Anterior cingulate cortex (tissue), 58 donors: ENCODE data around the gene INTS7.
"Not testable (repeated sequence)": the region's sequence is repeated elsewhere in the genome, so short reads cannot be mapped to it uniquely, and the experiment has no call there.

Source experiments
- DNase-seq, 58 donors: peaks; one replicate each; lab custom pipeline; 2025; lab: John Stamatoyannopoulos, UW

The INTS7 gene

DNA sequence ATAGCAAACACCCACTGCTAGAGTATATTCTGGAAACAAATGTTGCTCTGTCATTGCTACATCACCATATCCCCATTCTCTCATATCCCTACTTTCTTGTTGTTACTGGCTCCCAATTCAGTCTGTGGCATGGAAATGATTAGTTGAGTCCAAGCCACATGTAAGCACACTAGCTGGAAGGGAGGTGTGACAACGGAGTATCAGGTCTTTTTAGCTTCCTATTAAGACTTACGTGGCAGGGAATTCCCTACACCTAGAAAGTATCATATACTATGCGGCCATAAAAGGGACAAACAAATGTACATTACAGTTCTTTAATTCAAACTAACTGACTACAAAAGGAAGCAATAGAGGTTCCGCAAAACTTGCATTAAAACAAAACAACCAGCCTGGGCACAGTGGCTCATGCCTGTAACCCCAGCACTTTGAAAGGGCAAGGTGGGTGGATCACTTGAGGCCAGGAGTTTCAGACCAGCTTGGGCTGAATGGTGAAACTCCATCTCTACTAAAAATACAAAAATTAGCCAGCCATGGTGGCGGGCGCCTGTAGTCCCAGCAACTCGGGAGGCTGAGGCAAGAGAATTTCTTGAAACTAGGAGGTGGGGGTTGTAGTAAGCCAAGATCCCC lies 48.6 kb downstream of the INTS7 start:
- DNase-seq, result no peak

DNA sequence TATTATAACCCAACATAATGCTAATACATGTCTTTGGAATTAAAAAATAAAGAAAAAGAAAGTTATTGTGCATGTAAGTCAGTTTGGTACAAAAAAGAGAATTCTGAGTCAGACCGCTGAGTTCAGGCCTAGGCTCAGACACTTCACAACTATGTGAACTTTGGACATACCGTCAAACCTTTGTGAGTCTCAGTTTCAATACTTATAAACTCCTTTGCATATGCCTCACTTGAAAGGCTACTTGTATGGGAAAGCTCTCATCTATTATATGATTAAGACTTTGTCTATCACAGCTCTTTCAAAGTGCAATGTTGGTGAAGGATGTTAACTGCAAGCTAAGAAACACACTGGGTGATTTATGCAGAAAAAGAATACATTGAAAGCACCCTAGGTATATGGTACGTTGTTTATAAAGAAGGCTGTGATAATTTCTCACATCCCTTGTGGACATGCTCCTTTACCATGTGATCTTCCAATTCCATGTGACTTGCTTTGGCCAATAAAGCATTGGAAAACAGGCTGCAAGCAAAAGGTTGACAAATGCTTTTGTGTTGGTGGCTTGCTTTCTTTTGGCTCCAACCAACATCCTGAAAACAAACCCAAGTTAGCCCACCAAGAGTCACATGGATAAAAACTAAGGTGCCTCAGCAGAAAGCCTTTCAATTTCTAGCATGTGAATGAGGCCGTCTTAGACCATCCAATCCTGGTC lies 49.6 kb downstream of the INTS7 start:
- DNase-seq, result no peak

- no peak for DNase-seq
These were observed 56.8 kb downstream of the INTS7 start for GRCh38 chr1:211978596-211978995.

DNA sequence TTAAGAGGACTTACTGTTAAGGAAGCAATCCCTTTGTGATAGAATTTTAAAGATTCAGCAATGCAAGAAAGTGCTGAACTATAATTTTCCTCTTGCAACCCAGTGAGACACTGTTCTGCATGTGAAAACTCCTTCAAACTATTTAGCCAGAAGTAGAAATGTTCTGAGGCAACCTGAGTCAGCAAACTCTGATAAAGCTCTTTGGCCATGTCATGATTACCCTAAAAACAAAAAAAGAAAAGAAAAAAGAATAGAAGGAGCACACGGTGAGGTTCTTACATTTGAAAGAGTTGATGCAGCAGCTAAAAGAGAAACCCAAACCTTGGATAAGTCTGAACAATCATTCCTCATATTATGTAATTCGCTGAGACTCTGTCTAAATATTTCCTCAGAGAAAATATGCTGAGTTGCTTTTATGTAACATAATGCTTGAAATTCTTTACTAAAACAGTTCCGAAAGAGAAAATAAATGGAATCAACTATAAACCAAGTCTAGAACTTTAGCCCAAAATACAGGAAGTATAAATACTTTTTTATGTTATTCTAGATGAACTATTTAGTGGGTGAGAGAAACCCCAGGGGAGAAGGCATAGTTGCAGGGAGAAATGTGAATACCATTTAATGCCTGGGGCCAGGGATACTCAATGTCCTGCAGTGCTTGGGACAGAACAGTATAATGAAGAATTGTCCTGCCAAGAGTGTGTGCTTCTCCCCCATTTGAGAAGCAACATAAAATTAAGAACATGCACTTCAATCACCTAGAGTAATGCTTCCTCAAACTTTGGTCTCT lies 60.0 kb downstream of the INTS7 start:
- DNase-seq, result no peak

- DNase-seq, result no peak
These were observed 61.8 kb downstream of the INTS7 start for GRCh38 chr1:211973541-211973940.

DNA sequence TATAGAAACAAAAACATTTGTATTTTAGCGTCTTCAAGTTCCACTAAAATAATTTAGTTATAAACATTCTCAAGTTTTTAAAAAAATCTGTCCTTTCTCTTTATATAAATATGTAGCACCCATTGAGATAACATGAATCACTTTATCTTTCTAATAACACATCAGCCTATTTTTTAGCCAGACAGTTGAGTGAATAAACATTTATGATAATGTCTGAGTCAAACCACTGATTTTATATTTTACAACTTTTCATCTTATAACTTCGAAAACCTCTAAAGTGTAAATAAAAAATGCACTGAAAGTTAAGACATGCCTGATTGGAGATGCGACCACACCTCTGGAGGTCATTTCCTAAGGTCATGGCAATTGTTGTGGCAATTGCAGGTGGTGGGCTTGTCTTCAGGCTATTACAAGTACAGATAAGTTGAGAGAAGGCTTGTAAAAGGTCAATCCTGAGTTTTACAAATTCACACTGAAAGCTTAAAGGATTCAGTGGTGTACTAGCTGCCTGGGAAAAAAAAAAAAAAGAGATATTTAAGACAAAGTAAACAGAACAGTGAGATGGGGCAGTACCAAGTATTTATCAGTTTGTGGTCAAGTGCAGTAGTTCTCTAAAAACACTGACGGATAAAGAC lies 67.0 kb downstream of the INTS7 start:
- DNase-seq, result no peak

- no peak for DNase-seq
These were observed 67.7 kb downstream of the INTS7 start for GRCh38 chr1:211967704-211968103.

GRCh38 chr1:211965108-211965805 lies 70.1 kb downstream of the INTS7 start:
- DNase-seq, result no peak

DNA sequence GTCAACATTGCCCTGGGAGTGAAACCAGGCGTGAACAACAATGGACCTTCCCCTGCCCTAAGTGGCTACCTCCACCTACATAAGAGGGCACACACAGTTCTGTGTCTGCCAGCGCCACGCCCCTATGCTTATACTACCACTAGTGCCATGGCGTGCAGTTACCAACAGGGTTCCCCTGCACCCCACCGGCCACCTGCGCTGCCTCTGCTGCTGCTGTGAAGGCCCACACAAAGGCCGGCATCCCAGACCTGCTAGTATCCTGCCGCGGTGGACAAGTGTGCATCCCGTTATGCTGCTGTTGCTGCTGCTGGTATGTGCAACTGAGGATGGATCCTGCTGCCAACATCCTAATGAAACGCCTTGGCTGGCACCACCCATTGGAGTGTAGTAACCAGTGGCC lies 75.7 kb downstream of the INTS7 start:
- no peak for DNase-seq

DNA sequence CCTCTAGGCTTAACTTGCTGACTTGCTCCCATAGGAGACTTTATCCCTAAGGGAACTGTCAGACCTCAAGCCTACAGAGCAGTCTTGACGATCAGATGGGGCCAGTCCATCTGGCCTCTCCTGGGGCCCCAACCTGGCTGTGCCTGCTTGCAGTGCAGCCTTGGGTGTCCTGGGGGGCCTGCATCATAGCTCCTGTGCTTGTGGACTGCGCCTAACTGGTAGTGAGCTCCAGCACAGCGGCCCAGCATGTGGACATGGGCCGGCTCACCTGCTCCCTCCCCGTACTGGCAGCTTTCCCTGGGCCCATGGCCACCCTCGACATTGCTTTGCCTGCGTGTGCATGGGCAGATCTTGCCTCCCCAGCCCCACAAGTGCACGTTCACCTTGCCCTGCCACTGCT lies 76.1 kb downstream of the INTS7 start:
- DNase-seq, result no peak

- DNase-seq, result not testable (repeated sequence)
These were observed 81.3 kb downstream of the INTS7 start for GRCh38 chr1:211954028-211954427.

- not testable (repeated sequence) for DNase-seq
These were observed 81.8 kb downstream of the INTS7 start for GRCh38 chr1:211953543-211953942.

GRCh38 chr1:211952299-211952698 lies 83.1 kb downstream of the INTS7 start:
- DNase-seq, result no peak

DNA sequence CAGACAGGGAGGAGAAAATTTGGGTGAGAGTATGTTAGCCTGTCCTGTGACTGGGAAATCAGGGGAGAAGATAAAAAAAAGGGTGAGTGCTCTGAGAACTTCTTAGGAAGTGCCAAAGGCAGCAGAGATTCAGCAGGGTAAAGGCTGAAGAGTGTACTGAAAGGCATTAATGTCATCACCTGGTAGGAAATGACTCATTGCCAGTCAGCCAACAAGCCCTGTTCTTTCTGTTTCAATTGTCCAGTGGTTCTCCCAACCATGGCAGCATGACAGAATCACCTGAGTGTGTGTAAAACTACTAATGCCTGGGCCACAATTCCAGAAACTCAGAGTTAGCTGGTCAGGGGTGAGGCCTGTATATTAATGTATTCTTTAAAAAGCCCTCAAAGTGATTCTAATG lies 83.5 kb downstream of the INTS7 start:
- DNase-seq, result no peak

GRCh38 chr1:211948377-211948776 lies 87.0 kb downstream of the INTS7 start:
- no peak for DNase-seq

DNA sequence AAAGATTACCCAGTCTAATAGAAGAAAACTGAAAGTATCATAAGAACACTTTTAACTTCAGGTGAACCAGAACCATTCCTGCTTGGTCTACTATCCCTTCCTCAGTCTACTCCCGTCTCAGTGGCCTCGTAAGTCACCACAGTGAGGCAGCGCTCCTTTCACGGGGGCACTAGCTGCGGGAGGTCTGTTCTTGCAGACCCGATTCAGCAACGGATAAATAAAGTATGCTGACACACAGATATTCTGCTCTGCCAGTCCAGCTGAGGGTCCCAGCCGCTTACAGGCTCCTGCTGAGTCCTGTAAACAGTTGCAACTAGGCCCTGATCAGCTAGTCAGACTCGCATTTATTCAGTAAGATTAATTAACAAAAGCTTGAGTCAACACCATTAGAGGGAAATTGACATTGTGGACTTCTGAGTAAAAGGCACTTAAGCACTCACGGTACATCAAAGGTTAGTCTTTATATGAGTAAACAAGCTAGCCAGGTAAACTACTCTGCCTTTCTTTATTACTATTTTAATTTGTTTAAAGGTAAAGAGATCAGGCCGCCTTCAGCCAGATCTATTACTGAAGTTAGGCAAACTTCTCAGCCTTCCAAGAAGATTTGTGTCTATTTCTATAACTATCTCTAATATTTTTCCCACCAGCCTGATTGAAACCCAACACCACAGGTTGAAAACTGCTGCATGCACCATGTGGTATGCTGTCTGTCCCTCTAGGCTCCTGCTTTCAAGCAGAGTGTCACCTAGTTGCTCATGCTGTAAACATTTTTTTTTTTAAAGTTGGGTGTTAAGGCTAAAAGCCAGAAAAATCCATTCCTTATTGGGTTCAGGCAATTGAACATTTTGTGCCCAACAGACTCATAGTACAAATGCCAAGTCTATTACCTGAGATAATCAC lies 87.7 kb downstream of the INTS7 start:
- no peak for DNase-seq

- no peak for DNase-seq
These were observed 90.4 kb downstream of the INTS7 start for GRCh38 chr1:211944733-211945500.

GRCh38 chr1:211942583-211942982 lies 92.8 kb downstream of the INTS7 start:
- no peak for DNase-seq
